Measurements from ENCODE around the gene GMPR2. TPM values are rescaled to one million over a fixed set of nuclear protein-coding genes. Genes with fewer than 3 reads are reported as not detected.

The GMPR2 gene
- total and polyA plus RNA-seq, 2 of the 4 experiments (the other 2 are of a cell fraction) = 63.7 to 92.5 TPM

DNA sequence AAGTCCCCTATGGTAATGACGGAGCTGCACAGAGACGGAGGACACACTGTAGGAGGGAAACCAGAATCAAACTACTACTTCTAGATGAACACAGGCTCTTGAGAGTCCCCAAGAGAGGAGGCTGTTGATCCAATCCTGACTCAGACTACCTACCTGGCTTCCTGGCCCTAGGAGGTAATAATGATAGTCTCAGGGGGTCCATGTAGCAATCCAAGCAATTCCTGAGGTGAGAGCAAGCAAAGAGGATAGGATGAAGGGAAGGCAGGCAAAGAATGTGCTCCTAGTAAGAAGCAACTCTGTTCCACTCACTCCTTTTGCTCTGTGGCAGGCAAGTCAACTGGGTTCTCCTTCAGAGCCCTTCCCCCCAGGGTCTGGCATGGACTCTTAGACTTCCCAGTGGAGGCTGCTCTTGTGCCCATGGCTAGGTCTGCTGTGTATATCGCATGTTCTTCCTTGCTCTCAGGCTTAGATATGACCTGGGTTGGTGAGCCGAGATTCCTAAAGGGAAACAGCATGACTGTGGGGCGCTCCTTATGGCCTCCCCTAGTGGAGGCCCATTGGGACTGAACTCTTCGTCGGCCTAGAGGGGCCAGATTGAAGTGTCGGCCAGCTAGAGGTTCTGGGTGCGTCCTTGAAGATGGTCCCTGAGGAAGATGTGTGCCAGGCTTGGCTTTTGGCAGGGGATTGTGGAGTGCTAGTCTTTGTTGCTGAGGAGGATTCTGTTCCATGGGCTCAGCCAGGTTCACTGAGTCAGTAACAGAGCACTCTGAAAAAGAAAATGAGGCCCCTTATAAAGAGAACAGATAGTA, 7.6 kb downstream of the GMPR2 start:
- no CpG with 5 or more reads among the region's 9 CpGs for WGBS, 2 experiments (ENCODE audit: extremely low coverage in 2 of 2, insufficient read length in 1 of 2)
- Histone ChIP-seq H2AK5ac (ENCODE audit: low read depth, low read length) (no peak overlapping the region), H2BK20ac (ENCODE audit: low read depth, low read length) (no peak overlapping the region), H2BK120ac (ENCODE audit: low read depth, low read length) (no peak overlapping the region), H3K4me2 (ENCODE audit: low read depth, low read length) (no peak overlapping the region), H3K27me3 (ENCODE audit: control insufficient read depth, insufficient read depth, low read length) (no peaks in the 10 kb centered on the region), H3K4me3 (ENCODE audit: insufficient read depth, low read depth, low read length) (no peak overlapping the region), H3K27ac (ENCODE audit: insufficient read depth, low read length) (no peak overlapping the region), H3K14ac (replicated peaks; ENCODE audit: low read depth, low read length) (no peak overlapping the region), H3K36me3 (ENCODE audit: control insufficient read depth, insufficient read depth, low read length) (peaks cover 44% of the 10 kb centered on the region), H3K23ac (ENCODE audit: low read depth, low read length) (no peak overlapping the region), H3K56ac (ENCODE audit: extremely low read depth, insufficient read depth, low read length) (no peak overlapping the region), H2AFZ (replicated peaks; ENCODE audit: low read length, poor library complexity) (no peak overlapping the region), H4K8ac (ENCODE audit: low read depth in 2 of 2, low read length in 2 of 2) (no peak overlapping the region; a peak in 1 of 4 replicates), H4K20me1 (ENCODE audit: insufficient read depth, low read length) (peaks cover 4% of the 10 kb centered on the region), H2BK5ac (ENCODE audit: low read depth, low read length, poor library complexity, severe bottlenecking) (no peak overlapping the region), H3K4me1 (ENCODE audit: control insufficient read depth, insufficient read depth, low read length) (peaks cover 13% of the 10 kb centered on the region), H2AK9ac (replicated peaks; ENCODE audit: low read depth, low read length, poor library complexity) (peak overlapping the region; percentile 74), H4K5ac (ENCODE audit: low read depth, low read length) (no peak overlapping the region), H4K91ac (ENCODE audit: insufficient read depth, low read depth, low read length) (no peak overlapping the region), H3K4ac (ENCODE audit: low read depth, low read length) (no peak overlapping the region), H3K9ac (ENCODE audit: low read depth, low read length) (no peak overlapping the region), H3K9me3 (ENCODE audit: control insufficient read depth, insufficient read depth, low read length) (no peaks in the 10 kb centered on the region), H3K79me1 (ENCODE audit: low read depth in 1 of 2, low read length in 2 of 2) (peaks cover 42 to 67% of the 10 kb centered on the region in 2 experiments), H3K9me1 (ENCODE audit: insufficient read depth, low read length) (peaks cover 27% of the 10 kb centered on the region), H2BK15ac (ENCODE audit: low read depth, low read length) (no peak overlapping the region), H3K18ac (ENCODE audit: low read depth, low read length) (no peak overlapping the region)
- ChIA-PET POLR2A (ENCODE audit: unreplicated experiment) (no interaction called here), CTCF (no interaction called here)
- in situ Hi-C loops (cut with MboI; ENCODE audit: low sequenced_read_pairs) (loop anchor here (5.0 kb wide), 1 partner anchor 57 kb away; the partner anchor contains the start of genes DHRS1 and NOP9), dilution Hi-C loops (cut with HindIII; ENCODE audit: low sequenced_read_pairs, unreplicated experiment) (no loop called here), intact Hi-C loops (cut with micrococcal nuclease) (loop anchor here (5.0 kb wide), 1 partner anchor 228 kb away; no protein-coding TSS in a partner anchor)
- no TSS peak for BruUV-seq (replicated peaks)
- ATAC-seq (ENCODE audit: low read depth) (no peak), DNase-seq (no peak)
- no peak for TF ChIP-seq MAFK (IDR thresholded peaks at IDR 0.05; ENCODE audit: low read depth, low read length)
- TF ChIP-seq RFX5 (IDR thresholded peaks at IDR 0.05; ENCODE audit: low read depth, low read length) = no peak
- TF ChIP-seq, protein P1, sequence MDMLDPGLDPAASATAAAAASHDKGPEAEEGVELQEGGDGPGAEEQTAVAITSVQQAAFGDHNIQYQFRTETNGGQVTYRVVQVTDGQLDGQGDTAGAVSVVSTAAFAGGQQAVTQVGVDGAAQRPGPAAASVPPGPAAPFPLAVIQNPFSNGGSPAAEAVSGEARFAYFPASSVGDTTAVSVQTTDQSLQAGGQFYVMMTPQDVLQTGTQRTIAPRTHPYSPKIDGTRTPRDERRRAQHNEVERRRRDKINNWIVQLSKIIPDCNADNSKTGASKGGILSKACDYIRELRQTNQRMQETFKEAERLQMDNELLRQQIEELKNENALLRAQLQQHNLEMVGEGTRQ (IDR thresholded peaks at IDR 0.05; ENCODE audit: low read depth, low read length) = no peak
- no peak for TF ChIP-seq CEBPB (IDR thresholded peaks at IDR 0.05; ENCODE audit: low read depth, low read length)
- no peak for TF ChIP-seq FOS (IDR thresholded peaks at IDR 0.05; ENCODE audit: low read depth, low read length)
- TF ChIP-seq, protein P2, sequence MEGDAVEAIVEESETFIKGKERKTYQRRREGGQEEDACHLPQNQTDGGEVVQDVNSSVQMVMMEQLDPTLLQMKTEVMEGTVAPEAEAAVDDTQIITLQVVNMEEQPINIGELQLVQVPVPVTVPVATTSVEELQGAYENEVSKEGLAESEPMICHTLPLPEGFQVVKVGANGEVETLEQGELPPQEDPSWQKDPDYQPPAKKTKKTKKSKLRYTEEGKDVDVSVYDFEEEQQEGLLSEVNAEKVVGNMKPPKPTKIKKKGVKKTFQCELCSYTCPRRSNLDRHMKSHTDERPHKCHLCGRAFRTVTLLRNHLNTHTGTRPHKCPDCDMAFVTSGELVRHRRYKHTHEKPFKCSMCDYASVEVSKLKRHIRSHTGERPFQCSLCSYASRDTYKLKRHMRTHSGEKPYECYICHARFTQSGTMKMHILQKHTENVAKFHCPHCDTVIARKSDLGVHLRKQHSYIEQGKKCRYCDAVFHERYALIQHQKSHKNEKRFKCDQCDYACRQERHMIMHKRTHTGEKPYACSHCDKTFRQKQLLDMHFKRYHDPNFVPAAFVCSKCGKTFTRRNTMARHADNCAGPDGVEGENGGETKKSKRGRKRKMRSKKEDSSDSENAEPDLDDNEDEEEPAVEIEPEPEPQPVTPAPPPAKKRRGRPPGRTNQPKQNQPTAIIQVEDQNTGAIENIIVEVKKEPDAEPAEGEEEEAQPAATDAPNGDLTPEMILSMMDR (conservative IDR thresholded peaks at IDR 0.05; ENCODE audit: low read depth, low read length) = no peak
- no peak for TF ChIP-seq MAZ (IDR thresholded peaks at IDR 0.05; ENCODE audit: borderline replicate concordance, low read depth, low read length)
- no peak for TF ChIP-seq CHD1 (IDR thresholded peaks at IDR 0.05; ENCODE audit: low read depth, low read length)
- no peak for TF ChIP-seq BHLHE40 (IDR thresholded peaks at IDR 0.05; ENCODE audit: low read depth, low read length)
- TF ChIP-seq NFE2L2 (IDR thresholded peaks at IDR 0.05; ENCODE audit: low read depth, low read length) = no peak

Data from IMR-90 (cell line).